Measurements from ENCODE around the gene CACNA1C. TPM values are rescaled to one million over a fixed set of nuclear protein-coding genes. Genes with fewer than 3 reads are reported as not detected.

Gene CACNA1C
- total RNA-seq, 4 donors from 2014 or later = 1.4 to 3.7 (median 2.2) TPM

GRCh38 chr12:2198542-2198941 lies 145.8 kb downstream of the CACNA1C start:
- H3K27ac ChIP-seq = no peak overlapping the region
- 70% methylated on average over 5 of the region's 5 CpGs for WGBS
- no peak for TF ChIP-seq POLR2A (IDR thresholded peaks at IDR 0.05)
- TF ChIP-seq CTCF (IDR thresholded peaks at IDR 0.05) = no peak
- TF ChIP-seq EP300 (IDR thresholded peaks at IDR 0.05) = no peak
- no peak for TF ChIP-seq POLR2AphosphoS5 (IDR thresholded peaks at IDR 0.05)

GRCh38 chr12:2205996-2206395 lies 153.2 kb downstream of the CACNA1C start:
- H3K9me3 ChIP-seq = no peaks in the 10 kb centered on the region
- TF ChIP-seq CTCF (IDR thresholded peaks at IDR 0.05) (no peak), POLR2AphosphoS5 (IDR thresholded peaks at IDR 0.05) (no peak), EP300 (IDR thresholded peaks at IDR 0.05) (no peak), POLR2A (IDR thresholded peaks at IDR 0.05) (no peak)

More at GRCh38 chr12:2198542-2198941, 145.8 kb downstream of the CACNA1C start:
- Histone ChIP-seq H3K4me1 (no peaks in the 10 kb centered on the region), H3K4me3 (no peak overlapping the region), H3K27me3 (no peaks in the 10 kb centered on the region), H3K9me3 (no peaks in the 10 kb centered on the region), H3K36me3 (no peaks in the 10 kb centered on the region)
- no peak for DNase-seq (ENCODE audit: low spot score in 2 of 2)

GRCh38 chr12:2208837-2209635 lies 156.2 kb downstream of the CACNA1C start:
- H3K4me3 ChIP-seq = no peak overlapping the region
- no peak for DNase-seq (ENCODE audit: low spot score in 2 of 2)
- no peak for TF ChIP-seq EP300 (IDR thresholded peaks at IDR 0.05)
- TF ChIP-seq POLR2A (IDR thresholded peaks at IDR 0.05) = no peak
- TF ChIP-seq POLR2AphosphoS5 (IDR thresholded peaks at IDR 0.05) = no peak
- TF ChIP-seq CTCF (IDR thresholded peaks at IDR 0.05) = no peak
- no peaks in the 10 kb centered on the region for H3K9me3 ChIP-seq
- no peaks in the 10 kb centered on the region for H3K4me1 ChIP-seq
- H3K27me3 ChIP-seq = no peaks in the 10 kb centered on the region
- 88% methylated on average over 18 of the region's 18 CpGs for WGBS
- H3K36me3 ChIP-seq = no peaks in the 10 kb centered on the region
- no peak overlapping the region for H3K27ac ChIP-seq

More at GRCh38 chr12:2205996-2206395, 153.2 kb downstream of the CACNA1C start:
- Histone ChIP-seq H3K27me3 (no peaks in the 10 kb centered on the region), H3K27ac (no peak overlapping the region), H3K4me1 (no peaks in the 10 kb centered on the region), H3K4me3 (no peak overlapping the region), H3K36me3 (no peaks in the 10 kb centered on the region)
- no peak for DNase-seq (ENCODE audit: low spot score in 2 of 2)
- 62% methylated on average over 7 of the region's 7 CpGs for WGBS

- Histone ChIP-seq H3K9me3 (no peaks in the 10 kb centered on the region), H3K4me3 (no peak overlapping the region), H3K4me1 (no peaks in the 10 kb centered on the region), H3K36me3 (no peaks in the 10 kb centered on the region), H3K27ac (no peak overlapping the region), H3K27me3 (no peaks in the 10 kb centered on the region)
- TF ChIP-seq POLR2AphosphoS5 (IDR thresholded peaks at IDR 0.05) = no peak
- no peak for DNase-seq (ENCODE audit: low spot score in 2 of 2)
- 89% methylated on average over 3 of the region's 3 CpGs for WGBS
These were observed 158.3 kb downstream of the CACNA1C start for GRCh38 chr12:2211119-2211518.

- H3K9me3 ChIP-seq = no peaks in the 10 kb centered on the region
- no peak overlapping the region for H3K27ac ChIP-seq
- H3K4me1 ChIP-seq = no peaks in the 10 kb centered on the region
- DNase-seq (ENCODE audit: low spot score in 2 of 2) = no peak
- TF ChIP-seq EP300 (IDR thresholded peaks at IDR 0.05) (no peak), POLR2AphosphoS5 (IDR thresholded peaks at IDR 0.05) (no peak), POLR2A (IDR thresholded peaks at IDR 0.05) (no peak), CTCF (IDR thresholded peaks at IDR 0.05) (no peak)
- H3K36me3 ChIP-seq = no peaks in the 10 kb centered on the region
- WGBS = 88% methylated on average over 1 of the region's 1 CpG
- no peaks in the 10 kb centered on the region for H3K27me3 ChIP-seq
- H3K4me3 ChIP-seq = no peak overlapping the region
These were observed 159.8 kb downstream of the CACNA1C start for GRCh38 chr12:2212537-2212936.

Measured in suprapubic skin (tissue), 4 donors.